Mononuclear cell (primary cell): Measurements from ENCODE around the gene CD244. TPM values are rescaled to one million over a fixed set of nuclear protein-coding genes. Genes with fewer than 3 reads are reported as not detected.

Source experiments
- H3K27me3 ChIP-seq: 2 replicates; pipeline ENCODE4 v1.6.0; 2011; ENCODE audit warnings: low read length, control low read depth; ENCODE audit not compliant: insufficient read depth
- H3K4me1 ChIP-seq: 2 replicates; pipeline ENCODE4 v1.5.1; 2011; ENCODE audit warnings: mild to moderate bottlenecking, low read length, control low read depth; ENCODE audit not compliant: insufficient read depth
- H3K4me3 ChIP-seq: 2 replicates; pipeline ENCODE4 v1.5.1; 2011; ENCODE audit warnings: mild to moderate bottlenecking, low read length, moderate library complexity
- H3K9me3 ChIP-seq: 2 replicates; pipeline ENCODE4 v1.5.1; 2011; ENCODE audit warnings: low read depth, mild to moderate bottlenecking, control low read depth, low read length
- total RNA-seq: library from RNA; depleted of rRNA; stranded (reverse); fragments of >200 nt; gene quantifications from one replicate; pipeline ENCODE4 v1.2.3, GENCODE V29; 2012

CD244 gene
- total RNA-seq, 1 donor = 15.5 TPM

- H3K9me3 ChIP-seq = no peaks in the 10 kb centered on the region
- H3K4me3 ChIP-seq = no peak overlapping the region
- no peaks in the 10 kb centered on the region for H3K4me1 ChIP-seq
- no peaks in the 10 kb centered on the region for H3K27me3 ChIP-seq
These were observed 47.8 kb downstream of the CD244 start for GRCh38 chr1:160814856-160815255.

DNA sequence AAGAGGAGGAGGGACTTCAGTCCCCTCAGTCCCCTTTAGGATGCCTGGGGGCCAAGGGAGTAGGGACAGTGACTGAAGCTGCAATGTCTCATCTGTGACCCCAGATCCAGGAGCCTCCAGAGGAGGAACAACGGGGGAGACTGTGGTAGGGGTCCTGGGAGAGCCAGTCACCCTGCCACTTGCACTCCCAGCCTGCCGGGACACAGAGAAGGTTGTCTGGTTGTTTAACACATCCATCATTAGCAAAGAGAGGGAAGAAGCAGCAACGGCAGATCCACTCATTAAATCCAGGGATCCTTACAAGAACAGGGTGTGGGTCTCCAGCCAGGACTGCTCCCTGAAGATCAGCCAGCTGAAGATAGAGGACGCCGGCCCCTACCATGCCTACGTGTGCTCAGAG, 48.4 kb downstream of the CD244 start:
- H3K9me3 ChIP-seq = no peaks in the 10 kb centered on the region
- H3K4me1 ChIP-seq = no peaks in the 10 kb centered on the region

DNA sequence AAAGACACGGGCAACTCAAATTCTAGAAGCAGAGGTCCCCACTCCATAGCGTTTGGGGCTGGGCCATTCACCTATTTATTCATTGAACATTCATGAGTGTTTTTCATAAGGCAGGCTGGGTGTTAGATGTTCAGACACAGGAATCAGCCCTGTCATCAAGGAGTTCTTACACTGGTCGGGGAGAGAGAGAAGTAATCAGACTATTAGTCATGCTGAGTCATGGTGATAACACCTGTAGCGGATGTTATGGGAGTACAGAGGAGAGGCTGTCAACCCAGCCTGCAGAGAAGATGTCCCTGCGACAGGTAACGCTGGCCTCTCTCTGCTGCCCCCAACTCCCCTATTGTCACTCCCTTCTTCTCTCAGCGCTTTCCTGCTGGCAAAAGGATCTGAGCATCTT, 49.5 kb downstream of the CD244 start:
- H3K4me1 ChIP-seq = peaks cover 3% of the 10 kb centered on the region
- no peak overlapping the region for H3K4me3 ChIP-seq
- H3K27me3 ChIP-seq = no peaks in the 10 kb centered on the region
- H3K9me3 ChIP-seq = no peaks in the 10 kb centered on the region

More for the DNA sequence above, 48.4 kb downstream of the CD244 start:
- Histone ChIP-seq H3K27me3 (no peaks in the 10 kb centered on the region), H3K4me3 (no peak overlapping the region)

DNA sequence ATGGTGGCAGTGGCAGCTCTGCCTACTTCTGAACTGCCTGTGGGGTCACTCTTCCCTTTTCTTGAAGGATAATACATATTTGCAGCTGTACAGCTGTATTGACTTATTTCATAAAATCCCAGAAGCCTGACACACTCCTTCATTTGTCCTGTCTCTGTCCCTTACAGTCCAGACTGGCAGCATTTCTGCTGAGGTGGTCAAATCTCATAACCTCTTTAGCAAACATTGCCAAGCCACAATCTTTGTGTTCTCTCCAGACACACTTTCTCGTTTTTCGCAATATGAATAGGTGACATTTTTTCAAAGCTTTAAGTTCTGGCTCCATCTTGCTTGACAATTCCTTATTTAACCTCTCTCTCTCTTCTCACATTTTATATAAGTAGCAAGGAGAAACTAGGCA, 51.5 kb downstream of the CD244 start:
- H3K4me1 ChIP-seq = peaks cover 14% of the 10 kb centered on the region
- H3K4me3 ChIP-seq = no peak overlapping the region
- no peaks in the 10 kb centered on the region for H3K27me3 ChIP-seq
- H3K9me3 ChIP-seq = peaks cover 12% of the 10 kb centered on the region

GRCh38 chr1:160810486-160810885, 52.2 kb downstream of the CD244 start:
- H3K9me3 ChIP-seq = peaks cover 16% of the 10 kb centered on the region
- H3K4me3 ChIP-seq = no peak overlapping the region
- peaks cover 14% of the 10 kb centered on the region for H3K4me1 ChIP-seq
- no peaks in the 10 kb centered on the region for H3K27me3 ChIP-seq

GRCh38 chr1:160808289-160808688, 54.4 kb downstream of the CD244 start:
- Histone ChIP-seq H3K4me1 (peaks cover 14% of the 10 kb centered on the region), H3K4me3 (no peak overlapping the region), H3K27me3 (no peaks in the 10 kb centered on the region), H3K9me3 (peaks cover 16% of the 10 kb centered on the region)

DNA sequence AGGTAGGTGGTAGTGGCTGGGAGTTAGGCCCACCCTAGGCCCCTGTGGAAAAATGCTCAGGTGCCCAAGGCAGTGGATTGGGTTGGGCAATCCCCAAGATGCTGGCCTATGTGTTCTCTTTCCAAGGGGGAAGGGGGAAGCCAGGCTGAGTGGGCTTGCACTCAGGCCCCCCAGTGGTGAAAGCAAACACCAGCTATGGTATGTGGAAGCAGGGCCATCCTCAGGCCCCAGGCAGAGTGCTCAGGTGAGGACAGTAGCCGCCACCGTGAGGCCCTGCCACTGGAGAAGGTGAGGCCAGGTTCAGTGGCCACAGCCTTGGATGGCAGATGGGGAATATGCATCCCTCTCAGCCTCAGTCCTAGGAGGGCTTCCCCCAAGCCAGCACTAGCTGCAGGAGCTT, 54.9 kb downstream of the CD244 start:
- Histone ChIP-seq H3K9me3 (peaks cover 16% of the 10 kb centered on the region), H3K4me3 (no peak overlapping the region), H3K27me3 (no peaks in the 10 kb centered on the region), H3K4me1 (peaks cover 14% of the 10 kb centered on the region)

GRCh38 chr1:160807247-160807646, 55.4 kb downstream of the CD244 start:
- H3K4me3 ChIP-seq = no peak overlapping the region
- H3K9me3 ChIP-seq = peaks cover 16% of the 10 kb centered on the region
- H3K4me1 ChIP-seq = peaks cover 16% of the 10 kb centered on the region
- no peaks in the 10 kb centered on the region for H3K27me3 ChIP-seq

- H3K27me3 ChIP-seq = no peaks in the 10 kb centered on the region
- peaks cover 16% of the 10 kb centered on the region for H3K9me3 ChIP-seq
- H3K4me3 ChIP-seq = no peak overlapping the region
- H3K4me1 ChIP-seq = peaks cover 21% of the 10 kb centered on the region
These were observed 55.9 kb downstream of the CD244 start for GRCh38 chr1:160806784-160807183.

- Histone ChIP-seq H3K4me1 (peaks cover 24% of the 10 kb centered on the region), H3K27me3 (no peaks in the 10 kb centered on the region), H3K4me3 (no peak overlapping the region), H3K9me3 (peaks cover 16% of the 10 kb centered on the region)
These were observed 56.5 kb downstream of the CD244 start for GRCh38 chr1:160806109-160806665.

DNA sequence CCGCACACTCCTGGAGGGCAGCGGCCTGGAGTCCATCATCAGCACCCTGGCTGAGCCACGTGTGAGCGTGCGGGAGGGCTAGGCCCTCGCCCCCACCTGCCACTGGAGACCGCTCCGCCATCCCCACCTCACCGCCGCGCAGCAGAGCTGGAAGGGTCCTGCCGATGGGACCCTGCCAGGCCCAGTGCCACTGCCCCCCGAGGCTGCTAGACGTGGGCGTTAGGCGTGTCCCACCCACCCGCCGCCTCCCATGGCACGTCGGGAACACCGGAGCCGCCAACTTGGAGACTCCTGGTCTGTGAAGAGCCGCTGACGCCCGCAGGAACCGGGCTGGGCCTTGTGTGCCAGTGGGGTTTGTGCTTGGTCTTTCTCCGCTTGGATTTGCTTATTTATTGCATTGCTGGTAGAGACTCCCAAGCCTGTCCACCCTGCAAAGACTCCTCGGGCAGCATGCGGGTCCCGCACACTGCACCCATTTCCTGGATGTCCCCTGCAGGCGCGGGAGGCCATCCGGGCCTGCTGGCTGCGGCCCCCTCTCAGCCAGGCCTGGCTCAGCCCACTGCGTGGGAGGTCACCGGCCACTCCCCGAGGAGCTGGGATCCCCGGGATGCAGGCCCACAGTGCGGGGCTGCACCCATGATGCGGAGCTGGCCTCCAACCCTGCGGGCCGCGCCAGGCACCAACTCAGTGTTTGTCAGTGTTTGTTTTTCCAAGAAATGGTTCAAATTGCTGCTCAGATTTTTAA, 60.7 kb downstream of the CD244 start:
- Histone ChIP-seq H3K27me3 (no peaks in the 10 kb centered on the region), H3K9me3 (peaks cover 12% of the 10 kb centered on the region), H3K4me1 (peaks cover 45% of the 10 kb centered on the region), H3K4me3 (no peak overlapping the region)

DNA sequence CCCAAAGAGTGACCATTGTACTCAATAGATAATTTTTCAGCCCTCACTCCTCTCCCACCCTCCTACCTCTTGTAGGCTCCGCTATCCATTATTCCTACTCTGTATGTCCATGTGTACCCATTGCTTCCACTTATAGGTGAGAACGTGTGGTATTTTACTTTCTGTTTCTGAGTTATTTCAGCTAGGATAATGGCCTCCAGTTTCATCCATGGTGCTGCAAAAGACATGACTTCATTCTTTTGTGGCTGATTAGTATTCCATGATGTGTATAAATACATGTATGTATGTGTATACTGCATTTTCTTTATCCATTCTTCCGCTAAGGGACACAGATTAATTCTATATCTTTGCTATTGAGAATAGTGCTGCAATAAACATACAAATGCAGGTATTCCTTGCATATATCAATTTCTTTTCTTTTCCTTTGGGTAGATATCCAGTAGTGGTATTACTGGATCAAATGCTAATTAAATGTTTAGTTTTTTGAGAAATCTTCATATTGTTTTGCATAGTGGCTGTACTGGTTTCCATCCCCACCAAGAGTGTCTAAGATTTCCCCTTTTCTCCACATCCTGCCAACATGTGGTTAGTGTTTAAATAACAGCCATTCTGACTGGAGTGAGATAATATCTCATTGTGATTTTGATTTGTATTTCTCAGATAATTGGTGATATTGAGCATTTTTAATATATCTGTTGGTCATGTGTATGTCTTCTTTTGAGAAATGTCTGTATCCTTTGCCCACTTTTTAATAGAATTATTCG, 61.9 kb downstream of the CD244 start:
- H3K9me3 ChIP-seq = peaks cover under 1% of the 10 kb centered on the region
- H3K27me3 ChIP-seq = no peaks in the 10 kb centered on the region
- peaks cover 56% of the 10 kb centered on the region for H3K4me1 ChIP-seq
- peak overlapping the region; percentile 15 for H3K4me3 ChIP-seq

DNA sequence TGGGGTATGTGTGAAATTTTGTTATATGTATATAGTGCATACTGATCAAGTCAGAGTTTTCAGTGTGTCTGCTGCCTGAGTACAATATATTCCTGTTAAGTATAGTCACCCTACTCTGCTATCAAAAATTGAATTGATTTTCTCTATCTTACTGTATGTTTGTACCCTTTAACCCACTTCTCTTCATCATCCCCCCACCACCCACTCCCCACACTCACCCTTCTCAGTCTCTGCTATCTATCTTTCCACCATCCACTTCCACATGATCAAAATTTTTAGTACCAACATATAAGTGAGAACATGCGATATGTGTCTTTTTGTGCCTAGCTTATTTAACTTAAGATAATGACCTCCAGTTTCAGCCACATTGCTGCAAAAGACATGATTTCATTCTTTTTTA, 62.5 kb downstream of the CD244 start:
- H3K27me3 ChIP-seq = no peaks in the 10 kb centered on the region
- peak overlapping the region; percentile 15 for H3K4me3 ChIP-seq
- H3K9me3 ChIP-seq = no peaks in the 10 kb centered on the region
- H3K4me1 ChIP-seq = peaks cover 63% of the 10 kb centered on the region

- H3K4me3 ChIP-seq = peak overlapping the region; percentile 14
- no peaks in the 10 kb centered on the region for H3K9me3 ChIP-seq
- no peaks in the 10 kb centered on the region for H3K27me3 ChIP-seq
- peaks cover 66% of the 10 kb centered on the region for H3K4me1 ChIP-seq
These were observed 63.0 kb downstream of the CD244 start for GRCh38 chr1:160799641-160800040.

DNA sequence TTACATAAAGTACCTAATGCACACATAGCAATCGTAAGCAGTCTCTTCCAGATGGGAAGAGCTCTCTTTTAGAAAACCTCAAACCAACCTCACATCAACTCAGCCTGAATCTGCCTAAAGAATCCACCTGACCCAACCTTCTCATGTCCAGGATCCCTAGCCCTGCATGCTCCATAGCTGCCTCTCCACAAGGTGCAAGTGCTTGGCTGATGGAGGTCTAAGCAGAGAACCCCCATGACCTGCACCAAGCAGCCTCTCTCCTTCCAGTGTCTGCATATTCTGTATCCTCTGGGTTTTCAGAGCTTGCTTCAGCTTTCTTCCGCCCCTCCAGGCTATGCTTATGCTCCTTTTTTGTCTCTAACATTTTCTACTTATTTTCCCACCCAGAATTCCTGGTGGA, 64.2 kb downstream of the CD244 start:
- Histone ChIP-seq H3K27me3 (no peaks in the 10 kb centered on the region), H3K4me3 (peak overlapping the region; percentile 52), H3K9me3 (no peaks in the 10 kb centered on the region), H3K4me1 (peaks cover 66% of the 10 kb centered on the region)
